SK-N-SH (cell line): ENCODE measurements around the gene ZNF280A. TPM values are rescaled to one million over a fixed set of nuclear protein-coding genes. Genes with fewer than 3 reads are reported as not detected.

Source experiments
- CTCF ChIA-PET: fragments of 300-600, 350-600 bp; formaldehyde crosslinking; extraction: SDS; loops from one replicate; lab custom pipeline; 2021; lab: Yijun Ruan, JAX
- POLR2A ChIA-PET: fragments of 350-600 bp; sonication (Branson Sonifier 250); formaldehyde crosslinking; extraction: SDS; loops from one replicate; lab custom pipeline; 2020; ENCODE audit warnings: antibody characterized with exemption, inconsistent platforms; lab: Yijun Ruan, JAX
- DNase-seq: peaks from one replicate; pipeline ENCODE4 v3.0.0; 2012
- H2AFZ ChIP-seq: fragments of 200-600 bp; sonication (generic); 2 replicates; pipeline ENCODE4 v1.8.1; 2016; ENCODE audit warnings: antibody characterized with exemption, mild to moderate bottlenecking, low read depth
- H3F3A ChIP-seq: fragments of 200-600 bp; sonication (generic); replicated peaks from 2 replicates; pipeline ENCODE3; 2016; ENCODE audit warnings: antibody characterized with exemption, mild to moderate bottlenecking; ENCODE audit not compliant: insufficient read depth
- H3K27ac ChIP-seq, 2 experiments: fragments of 200-500 bp in 1 of 2; fragments of 200-600 bp in 1 of 2; sonication (Bioruptor generic) in 1 of 2; sonication (generic), shearing (Covaris generic) in 1 of 2; 2 replicates each; pipeline versions ENCODE4 v1.5.1 to v1.6.1; 2014 to 2016; ENCODE audit warnings: low read depth in 2 of 2, inconsistent platforms in 1 of 2, low read length in 1 of 2, mild to moderate bottlenecking in 1 of 2, mixed read lengths in 1 of 2
- H3K27me3 ChIP-seq: fragments of 200-600 bp; sonication (generic), shearing (Covaris generic); 2 replicates; pipeline ENCODE4 v1.6.1; 2016; ENCODE audit warnings: mixed run types; ENCODE audit not compliant: insufficient read depth
- H3K36me3 ChIP-seq, 2 experiments: fragments of 200-500 bp in 1 of 2; fragments of 200-600 bp in 1 of 2; sonication (Bioruptor generic) in 1 of 2; sonication (generic) in 1 of 2; replicated peaks in 1 of 2; 2 replicates each; pipeline versions ENCODE3 to v1.5.1; 2014 to 2016; ENCODE audit warnings: low read length in 1 of 2, mild to moderate bottlenecking in 1 of 2; ENCODE audit not compliant: insufficient read depth in 2 of 2, control insufficient read depth in 1 of 2
- H3K4me1 ChIP-seq, 2 experiments: fragments of 200-500 bp in 1 of 2; fragments of 200-600 bp in 1 of 2; sonication (Bioruptor generic) in 1 of 2; sonication (generic), shearing (Covaris generic) in 1 of 2; 2 replicates each; pipeline versions ENCODE4 v1.5.1 to v1.6.1; 2014 to 2016; ENCODE audit warnings: low read depth in 1 of 2, low read length in 1 of 2, mixed run types in 1 of 2; ENCODE audit not compliant: insufficient read depth in 2 of 2, control insufficient read depth in 1 of 2
- H3K4me2 ChIP-seq: fragments of 200-600 bp; sonication (generic), shearing (Covaris generic); 2 replicates; pipeline ENCODE4 v1.6.1; 2017; ENCODE audit warnings: mixed run types
- H3K4me3 ChIP-seq, 2 experiments: fragments of 200-500 bp in 1 of 2; fragments of 200-600 bp in 1 of 2; sonication (Bioruptor generic) in 1 of 2; sonication (generic), shearing (Covaris generic) in 1 of 2; 2 replicates each; pipeline versions ENCODE4 v1.5.1 to v1.8.1; 2014 to 2016; ENCODE audit warnings: low read depth in 2 of 2, inconsistent platforms in 1 of 2, low read length in 1 of 2, mild to moderate bottlenecking in 1 of 2, mixed read lengths in 1 of 2, moderate library complexity in 1 of 2
- H3K79me2 ChIP-seq: fragments of 200-600 bp; sonication (generic); 2 replicates; pipeline ENCODE4 v1.8.1; 2017; ENCODE audit warnings: mild to moderate bottlenecking; ENCODE audit not compliant: insufficient read depth
- H3K9ac ChIP-seq: fragments of 200-600 bp; sonication (generic); 2 replicates; pipeline ENCODE4 v1.6.1; 2017; ENCODE audit warnings: mixed run types
- H3K9me2 ChIP-seq: fragments of 200-600 bp; sonication (generic); 2 replicates; pipeline ENCODE4 v1.6.1; 2017; ENCODE audit warnings: mixed run types
- H3K9me3 ChIP-seq: fragments of 200-600 bp; sonication (generic); 2 replicates; pipeline ENCODE4 v1.6.1; 2017; ENCODE audit warnings: mixed run types, mild to moderate bottlenecking, moderate library complexity
- H4K20me1 ChIP-seq: fragments of 200-600 bp; sonication (generic); 2 replicates; pipeline ENCODE4 v1.6.1; 2017; ENCODE audit warnings: mild to moderate bottlenecking, mixed run types; ENCODE audit not compliant: insufficient read depth
- ELF1 ChIP-seq: IDR thresholded peaks from 2 replicates; pipeline ENCODE4 v1.4.0; 2012
- EP300 ChIP-seq, 2 experiments: IDR thresholded peaks; 2 replicates each; pipeline versions ENCODE4 v1.4.0 to v1.6.1; 2012; ENCODE audit warnings: borderline replicate concordance in 1 of 2, low read depth in 1 of 2, low read length in 1 of 2
- FOSL2 ChIP-seq: IDR thresholded peaks from 2 replicates; pipeline ENCODE4 v1.4.0; 2012; ENCODE audit warnings: low read depth, mild to moderate bottlenecking, moderate library complexity, borderline replicate concordance
- FOXJ3 ChIP-seq: sonication (generic); formaldehyde crosslinking; IDR thresholded peaks from 2 replicates; pipeline ENCODE4 v1.5.1; 2020; ENCODE audit warnings: mild to moderate bottlenecking, missing genetic modification reagents
- FOXM1 ChIP-seq: IDR thresholded peaks from 2 replicates; pipeline ENCODE4 v1.4.0; 2012; ENCODE audit warnings: low read depth, mild to moderate bottlenecking
- GABPA ChIP-seq: IDR thresholded peaks from 2 replicates; pipeline ENCODE4 v1.4.0; 2012; ENCODE audit warnings: low read depth, mild to moderate bottlenecking
- GATA2 ChIP-seq: sonication (generic); formaldehyde crosslinking; IDR thresholded peaks from 2 replicates; pipeline ENCODE4 v1.5.0; 2020; ENCODE audit warnings: mild to moderate bottlenecking, missing genetic modification reagents
- MAX ChIP-seq: IDR thresholded peaks from 2 replicates; pipeline ENCODE4 v1.4.0; 2012; ENCODE audit warnings: low read depth
- MEF2A ChIP-seq: IDR thresholded peaks from 2 replicates; pipeline ENCODE4 v1.4.0; 2012; ENCODE audit warnings: low read depth, borderline replicate concordance
- NFIC ChIP-seq: IDR thresholded peaks from 2 replicates; pipeline ENCODE4 v1.4.0; 2012; ENCODE audit warnings: borderline replicate concordance
- POLR2AphosphoS5 ChIP-seq: IDR thresholded peaks from 2 replicates; pipeline ENCODE4 v1.6.1; 2012; ENCODE audit warnings: low read depth, low read length
- RFX5 ChIP-seq: IDR thresholded peaks from 2 replicates; pipeline ENCODE4 v1.6.1; 2012; ENCODE audit warnings: mild to moderate bottlenecking, improper control_type of control experiment, low read length
- RXRA ChIP-seq: IDR thresholded peaks from 2 replicates; pipeline ENCODE4 v1.4.0; 2012; ENCODE audit warnings: low read depth, mild to moderate bottlenecking, borderline replicate concordance
- SIN3A ChIP-seq: IDR thresholded peaks from 2 replicates; pipeline ENCODE4 v1.6.1; 2012; ENCODE audit warnings: low read depth, mild to moderate bottlenecking, low read length, moderate library complexity, borderline replicate concordance
- TCF12 ChIP-seq: IDR thresholded peaks from 2 replicates; pipeline ENCODE4 v1.4.0; 2012
- ZBTB33 ChIP-seq: IDR thresholded peaks from 2 replicates; pipeline ENCODE4 v1.4.0; 2012; ENCODE audit warnings: low read depth, borderline replicate concordance
- WGBS: methylation state at CpG from one replicate; pipeline ENCODE4 v1.1.6; 2017; ENCODE audit warnings: low lambda C conversion rate; 5-methylcytosine and 5-hydroxymethylcytosine counted together
- polyA plus RNA-seq, 3 experiments: library from polyadenylated mRNA; depleted of rRNA; stranded (reverse); fragments of >200 nt; gene quantifications; 2 replicates each; pipeline ENCODE4 v1.2.3, GENCODE V29; 2012
- TF ChIP-seq, protein P1 (sequence below): IDR thresholded peaks from 2 replicates; pipeline ENCODE4; 2012
- TF ChIP-seq, protein P2 (sequence below): fragments of 150-350 bp; IDR thresholded peaks from 2 replicates; pipeline ENCODE4 v1.6.1; 2017; ENCODE audit warnings: antibody characterized with exemption, low read length, low read depth, borderline replicate concordance

Gene ZNF280A
- polyA plus RNA-seq, 1 of the 3 experiments (the other 2 are of a cell fraction) = not detected

- TF ChIP-seq SIN3A = no peak
- TF ChIP-seq POLR2AphosphoS5 = no peak
Measured at GRCh38 chr22:22480940-22481339, 39.1 kb downstream of the ZNF280A start (continued).

- H4K20me1 ChIP-seq = no peaks in the 10 kb centered on the region
- no peaks in the 10 kb centered on the region for H3K79me2 ChIP-seq
- TF ChIP-seq GATA2 (CRISPR knock-in tag) = no peak
- TF ChIP-seq, protein P1, sequence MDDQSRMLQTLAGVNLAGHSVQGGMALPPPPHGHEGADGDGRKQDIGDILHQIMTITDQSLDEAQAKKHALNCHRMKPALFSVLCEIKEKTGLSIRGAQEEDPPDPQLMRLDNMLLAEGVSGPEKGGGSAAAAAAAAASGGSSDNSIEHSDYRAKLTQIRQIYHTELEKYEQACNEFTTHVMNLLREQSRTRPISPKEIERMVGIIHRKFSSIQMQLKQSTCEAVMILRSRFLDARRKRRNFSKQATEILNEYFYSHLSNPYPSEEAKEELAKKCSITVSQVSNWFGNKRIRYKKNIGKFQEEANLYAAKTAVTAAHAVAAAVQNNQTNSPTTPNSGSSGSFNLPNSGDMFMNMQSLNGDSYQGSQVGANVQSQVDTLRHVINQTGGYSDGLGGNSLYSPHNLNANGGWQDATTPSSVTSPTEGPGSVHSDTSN = no peak
- TF ChIP-seq, protein P2, sequence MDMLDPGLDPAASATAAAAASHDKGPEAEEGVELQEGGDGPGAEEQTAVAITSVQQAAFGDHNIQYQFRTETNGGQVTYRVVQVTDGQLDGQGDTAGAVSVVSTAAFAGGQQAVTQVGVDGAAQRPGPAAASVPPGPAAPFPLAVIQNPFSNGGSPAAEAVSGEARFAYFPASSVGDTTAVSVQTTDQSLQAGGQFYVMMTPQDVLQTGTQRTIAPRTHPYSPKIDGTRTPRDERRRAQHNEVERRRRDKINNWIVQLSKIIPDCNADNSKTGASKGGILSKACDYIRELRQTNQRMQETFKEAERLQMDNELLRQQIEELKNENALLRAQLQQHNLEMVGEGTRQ = no peak
- no peak for TF ChIP-seq ELF1
- TF ChIP-seq FOSL2 = no peak
- no peak for TF ChIP-seq NFIC
- no peak for TF ChIP-seq MAX
- TF ChIP-seq RXRA = no peak
- no peak for TF ChIP-seq EP300 (IDR thresholded peaks at IDR 0.05; ENCODE audit: borderline replicate concordance in 1 of 2, low read depth in 1 of 2, low read length in 1 of 2)
- TF ChIP-seq FOXM1 = no peak
- no peak for TF ChIP-seq TCF12
- TF ChIP-seq RFX5 = no peak
- TF ChIP-seq MEF2A = no peak
- no peak for TF ChIP-seq POLR2AphosphoS5
- no peak for TF ChIP-seq ZBTB33
- no peak for TF ChIP-seq GABPA
- TF ChIP-seq FOXJ3 (CRISPR knock-in tag) = no peak
- no peak overlapping the region for H3K4me3 ChIP-seq
- no peak overlapping the region for H3K4me2 ChIP-seq
- H3K27me3 ChIP-seq = no peaks in the 10 kb centered on the region
- ChIA-PET POLR2A (no interaction called here), CTCF (interaction anchor here (1.6 to 3.3 kb wide), 2 partner anchors 16 kb away, joined by 9 to 11 read pairs; no protein-coding TSS in a partner anchor)
- H3K9me3 ChIP-seq = no peaks in the 10 kb centered on the region
- no peak for DNase-seq
- H3K36me3 ChIP-seq = no peaks in the 10 kb centered on the region
- H3K9ac ChIP-seq = no peak overlapping the region
- 88% methylated on average over 5 of the region's 5 CpGs for WGBS
- no peak overlapping the region for H3K27ac ChIP-seq
- H2AFZ ChIP-seq = no peak overlapping the region
- no peaks in the 10 kb centered on the region for H3K4me1 ChIP-seq
- H3F3A ChIP-seq = no peaks in the 10 kb centered on the region
- H3K9me2 ChIP-seq = no peaks in the 10 kb centered on the region
Measured at GRCh38 chr22:22479999-22480532, 40.0 kb downstream of the ZNF280A start.
